Anterior cingulate cortex (tissue), 58 donors: ENCODE results near the gene KRAS.
A peak's percentile ranks its signal among the peaks of the same experiment; 100 is the strongest.
"Not testable (repeated sequence)": the region's sequence is repeated elsewhere in the genome, so short reads cannot be mapped to it uniquely, and the experiment has no call there.

Experiments used
- DNase-seq, 58 donors: peaks; one replicate each; lab custom pipeline; 2025; lab: John Stamatoyannopoulos, UW

The KRAS gene

DNA sequence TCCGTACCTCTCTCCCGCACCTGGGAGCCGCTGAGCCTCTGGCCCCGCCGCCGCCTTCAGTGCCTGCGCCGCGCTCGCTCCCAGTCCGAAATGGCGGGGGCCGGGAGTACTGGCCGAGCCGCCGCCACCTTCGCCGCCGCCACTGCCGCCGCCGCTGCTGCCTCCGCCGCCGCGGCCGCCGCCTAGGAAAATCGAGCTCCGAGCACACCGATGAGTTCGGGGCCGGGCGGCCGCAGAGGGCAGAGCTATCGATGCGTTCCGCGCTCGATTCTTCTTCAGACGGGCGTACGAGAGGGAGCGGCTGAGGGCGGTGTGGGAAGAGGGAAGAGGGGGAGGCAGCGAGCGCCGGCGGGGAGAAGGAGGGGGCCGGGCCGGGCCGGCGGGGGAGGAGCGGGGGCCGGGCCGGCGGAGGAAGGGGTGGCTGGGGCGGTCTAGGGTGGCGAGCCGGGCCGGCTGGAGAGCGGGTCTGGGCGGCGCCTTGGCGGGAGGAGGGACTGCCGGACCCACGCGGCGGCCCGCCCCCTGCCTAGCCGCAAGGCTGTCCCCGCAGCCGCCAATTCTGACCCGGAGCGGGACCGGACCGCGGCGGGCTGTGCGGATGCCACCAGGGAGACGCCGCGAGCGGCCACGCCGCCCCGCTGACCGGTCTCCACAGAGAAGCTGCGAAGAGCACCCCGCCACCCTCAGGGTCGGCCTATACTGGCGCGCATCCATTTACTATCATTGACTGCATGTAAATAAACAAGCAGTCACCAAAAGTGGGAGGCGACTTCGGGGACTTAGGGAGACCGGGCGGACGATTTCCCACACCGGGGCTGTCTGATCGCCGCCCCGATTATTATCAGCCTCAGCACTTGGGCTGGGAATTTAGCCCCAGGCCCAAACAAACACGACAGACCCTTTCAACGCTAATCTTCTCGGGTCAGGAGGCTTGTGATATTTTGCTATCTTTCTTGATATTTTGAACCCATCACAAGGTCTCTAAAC is at the start of gene KRAS:
KRAS (minus strand) TSS at position 186 of the 987 bp plus-strand sequence.
- DNase-seq, result peak; percentile 47 to 96 (median 90)

DNA sequence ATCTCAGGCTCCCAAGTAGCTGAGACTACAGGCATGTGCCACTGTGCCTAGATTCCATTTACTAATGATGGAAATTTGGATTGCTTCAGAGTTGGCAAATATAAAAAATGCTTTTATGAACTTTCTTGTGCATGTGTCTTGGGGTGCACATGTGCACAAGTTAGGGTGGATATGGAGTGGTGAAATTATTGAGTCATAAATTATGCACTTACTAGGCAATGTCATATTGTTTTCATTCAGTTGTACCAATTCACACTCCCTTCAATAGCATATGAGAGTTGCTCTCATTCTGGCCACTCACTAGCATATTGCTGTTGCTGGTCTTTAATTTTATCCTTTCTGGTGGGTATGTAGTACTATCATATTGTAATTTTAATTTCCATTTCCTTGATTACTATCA is 45.7 kb upstream of the KRAS start:
- no peak for DNase-seq

DNA sequence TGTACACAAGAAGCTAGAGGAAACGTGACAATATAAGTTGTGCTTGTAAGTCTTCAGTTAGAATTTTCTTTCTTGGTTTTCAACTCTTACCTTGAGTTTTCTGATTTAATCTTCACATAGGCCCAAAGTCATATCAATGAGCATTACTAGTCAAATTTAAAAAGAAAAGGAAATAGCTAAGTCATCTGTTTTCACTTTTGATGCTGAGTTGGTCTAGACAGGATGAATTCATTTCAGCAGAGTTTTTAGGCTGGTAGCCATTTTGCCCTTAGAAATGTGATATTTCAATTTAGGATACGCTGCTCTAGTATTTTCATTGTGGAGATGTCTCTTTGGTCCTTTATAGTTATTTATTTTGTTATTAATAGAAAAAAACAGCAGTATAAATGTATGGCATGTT is 44.6 kb upstream of the KRAS start:
- no peak for DNase-seq

DNA sequence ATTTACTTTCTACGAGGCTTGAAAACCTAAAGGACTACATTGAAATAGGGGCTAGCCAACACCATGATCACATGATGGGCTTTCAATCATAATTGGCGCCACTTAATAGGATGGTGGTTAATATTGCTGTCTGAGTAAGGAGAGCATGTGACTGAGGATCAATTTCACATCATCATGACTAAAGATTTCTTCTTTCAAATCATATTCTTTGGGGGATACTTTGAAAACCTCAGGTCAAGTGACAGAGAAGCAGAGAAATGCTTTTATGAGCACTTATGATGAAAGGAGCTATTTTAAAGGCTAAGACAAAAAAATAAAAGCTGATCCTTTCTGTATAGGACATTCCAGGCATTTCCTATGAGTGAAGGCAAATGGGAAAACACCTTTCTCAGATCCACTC is 42.9 kb upstream of the KRAS start:
- no peak for DNase-seq

DNA sequence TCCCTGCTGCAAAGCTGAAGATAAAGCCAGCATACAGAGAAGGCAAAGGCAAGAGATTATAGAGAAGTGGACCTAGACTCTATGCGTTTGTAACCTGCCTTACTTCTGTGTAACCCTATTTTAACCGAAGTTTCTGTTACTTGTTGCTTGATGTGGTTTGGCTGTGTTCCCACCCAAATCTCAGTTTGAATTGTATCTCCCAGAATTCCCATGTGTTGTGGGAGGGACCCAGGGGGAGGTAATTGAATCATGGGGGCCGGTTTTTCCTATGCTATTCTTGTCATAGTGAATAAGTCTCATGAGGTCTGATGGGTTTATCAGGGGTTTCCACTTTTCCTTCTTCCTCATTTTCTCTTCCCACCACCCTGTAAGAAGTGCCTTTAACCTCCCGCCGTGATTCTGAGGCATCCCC is 42.1 kb upstream of the KRAS start:
- not testable (repeated sequence) for DNase-seq

DNA sequence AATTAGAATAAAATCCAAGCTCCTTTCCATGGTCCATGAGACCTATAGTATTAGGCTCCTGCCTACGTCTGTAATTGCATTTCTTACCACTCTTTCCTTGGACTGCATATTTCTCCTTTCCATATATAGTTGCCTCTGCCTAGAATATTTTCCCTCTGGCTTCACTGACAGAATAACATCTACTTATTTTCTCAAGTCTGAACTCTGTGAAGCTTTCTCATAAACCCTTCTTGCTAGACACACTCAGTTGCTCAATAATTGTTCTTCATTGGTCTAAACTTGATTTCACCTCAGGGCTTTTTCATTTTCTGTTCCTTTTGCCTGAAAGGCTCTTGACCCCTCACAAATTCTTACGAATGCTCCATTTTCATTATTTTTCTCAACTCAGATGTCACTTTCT is 36.9 kb upstream of the KRAS start:
- no peak for DNase-seq

DNA sequence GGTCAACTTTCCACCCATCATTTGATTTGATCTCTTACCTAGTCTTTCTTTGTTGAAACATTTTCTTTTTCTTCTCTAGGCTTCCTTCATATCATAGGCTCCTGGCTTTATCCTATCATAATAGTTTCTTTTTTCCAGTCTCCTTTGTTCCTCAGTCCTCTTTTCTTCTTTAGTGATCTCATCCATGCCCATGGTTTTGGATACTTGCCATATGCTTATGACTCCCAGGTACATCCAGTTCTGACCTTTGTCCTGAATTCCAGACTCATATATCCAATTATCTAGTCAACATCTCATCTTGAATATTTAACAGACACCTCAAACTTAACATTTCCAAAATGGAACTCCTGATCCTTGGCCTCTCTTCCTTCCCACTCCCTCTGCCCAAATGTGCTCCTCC is 36.1 kb upstream of the KRAS start:
- DNase-seq, result no peak

DNA sequence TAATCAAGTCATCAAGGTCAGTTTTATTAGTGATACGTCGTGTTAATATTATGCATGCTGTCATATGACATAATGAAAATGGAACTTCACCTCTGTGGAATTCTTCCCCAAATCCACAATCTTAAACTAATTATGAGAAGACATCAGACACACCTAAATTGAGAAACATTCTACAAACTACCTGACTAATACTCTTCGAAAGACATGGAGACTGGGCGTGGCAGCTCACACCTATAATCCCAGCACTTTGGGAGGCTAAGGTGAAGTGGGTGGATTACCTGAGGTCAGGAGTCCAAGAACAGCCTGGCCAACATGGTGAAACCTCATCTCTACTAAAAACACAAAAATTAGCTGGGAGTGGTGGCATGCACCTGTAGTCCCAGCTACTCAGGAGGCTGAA is 33.3 kb upstream of the KRAS start:
- DNase-seq, result no peak

DNA sequence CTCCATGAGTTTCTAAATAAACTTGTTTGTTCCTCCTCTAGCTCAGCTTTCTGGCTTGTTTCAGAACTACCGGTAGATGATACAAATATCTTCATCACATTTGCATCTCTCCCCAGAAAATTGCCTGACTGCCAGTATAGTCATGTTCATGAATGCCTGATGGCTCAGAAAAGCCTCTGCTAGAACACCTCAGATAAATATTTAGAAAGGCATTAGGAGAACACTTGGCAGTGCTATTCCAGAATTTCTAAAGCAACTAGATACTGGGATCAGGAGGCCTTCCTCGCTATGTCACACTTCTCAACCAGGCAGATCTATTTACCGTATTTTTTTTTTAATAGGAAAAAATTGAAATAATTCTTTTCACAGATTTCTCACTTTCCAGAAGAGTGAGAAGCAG is 32.3 kb upstream of the KRAS start:
- DNase-seq, result peak in 1 of 58 donors; percentile 21

DNA sequence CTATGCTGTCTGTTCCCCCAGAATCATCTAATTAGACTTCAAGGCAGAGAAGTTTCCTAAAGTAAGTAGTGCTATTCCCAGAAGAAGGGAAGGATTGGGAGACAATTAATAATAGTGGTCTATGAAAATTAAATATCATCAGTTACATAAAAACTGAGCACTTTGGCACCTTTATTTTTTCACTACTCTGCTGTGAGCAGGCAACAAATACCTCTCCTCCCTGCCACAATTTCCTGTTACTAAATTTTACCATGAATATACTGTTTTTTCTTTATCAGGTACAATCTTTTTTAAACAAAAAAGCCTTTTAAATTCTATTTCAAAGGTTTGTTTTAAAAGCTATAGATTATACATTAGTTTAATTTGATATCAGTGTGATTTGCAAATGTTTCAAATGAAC is 29.4 kb upstream of the KRAS start:
- DNase-seq, result no peak

DNA sequence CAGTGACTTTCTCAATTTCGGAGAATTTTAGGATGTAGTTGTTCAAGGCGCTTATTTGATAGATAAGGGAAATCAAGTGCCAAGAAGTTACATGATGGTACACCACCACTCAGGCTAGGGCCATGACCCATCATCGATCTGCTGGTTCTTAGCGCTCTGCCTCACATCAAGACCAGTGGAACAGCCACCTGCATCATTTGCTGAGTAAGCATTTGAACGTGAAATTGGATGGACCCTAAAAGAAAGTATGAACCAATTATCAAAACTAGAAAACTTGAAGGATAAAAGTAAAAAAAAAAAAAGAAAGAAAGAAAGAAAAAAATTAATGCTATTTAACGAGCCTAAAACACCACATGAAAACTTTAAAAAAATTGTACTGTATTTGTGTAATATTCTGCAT is 27.5 kb upstream of the KRAS start:
- no peak for DNase-seq

DNA sequence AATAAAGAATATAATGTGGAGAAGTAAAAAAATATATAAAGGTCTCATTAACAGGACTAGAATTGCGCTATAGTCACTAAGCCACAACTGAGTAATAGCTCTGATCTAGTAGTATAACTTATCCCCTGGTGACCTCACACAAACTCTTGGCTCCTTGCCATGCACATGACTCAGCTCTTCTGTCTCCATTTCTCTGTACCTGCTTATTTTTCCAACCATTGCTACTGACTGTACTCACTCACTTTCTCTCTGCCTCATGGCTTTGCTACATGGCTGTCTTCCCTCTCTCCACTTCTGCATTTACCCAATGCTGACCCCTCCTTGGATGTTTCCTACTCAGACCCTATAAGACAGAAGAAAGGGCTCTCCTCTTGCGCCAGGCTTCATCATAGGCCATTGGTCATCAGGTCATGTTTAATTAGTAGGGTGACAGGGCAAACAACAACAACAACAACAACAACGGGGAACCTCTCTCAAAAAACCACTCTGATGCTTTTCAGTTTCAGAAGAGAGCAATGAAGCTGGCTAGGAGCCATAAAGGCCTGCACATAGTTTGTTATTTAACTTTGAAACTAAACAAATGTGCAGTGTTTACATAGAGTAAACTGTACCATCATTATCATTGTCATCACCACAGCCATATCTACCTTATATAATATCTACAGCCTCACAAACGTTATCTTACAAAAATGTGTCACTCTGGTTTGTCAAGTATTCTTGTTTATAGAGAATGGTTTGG is 25.6 kb upstream of the KRAS start:
- DNase-seq, result peak in 1 of 58 donors; percentile 11

DNA sequence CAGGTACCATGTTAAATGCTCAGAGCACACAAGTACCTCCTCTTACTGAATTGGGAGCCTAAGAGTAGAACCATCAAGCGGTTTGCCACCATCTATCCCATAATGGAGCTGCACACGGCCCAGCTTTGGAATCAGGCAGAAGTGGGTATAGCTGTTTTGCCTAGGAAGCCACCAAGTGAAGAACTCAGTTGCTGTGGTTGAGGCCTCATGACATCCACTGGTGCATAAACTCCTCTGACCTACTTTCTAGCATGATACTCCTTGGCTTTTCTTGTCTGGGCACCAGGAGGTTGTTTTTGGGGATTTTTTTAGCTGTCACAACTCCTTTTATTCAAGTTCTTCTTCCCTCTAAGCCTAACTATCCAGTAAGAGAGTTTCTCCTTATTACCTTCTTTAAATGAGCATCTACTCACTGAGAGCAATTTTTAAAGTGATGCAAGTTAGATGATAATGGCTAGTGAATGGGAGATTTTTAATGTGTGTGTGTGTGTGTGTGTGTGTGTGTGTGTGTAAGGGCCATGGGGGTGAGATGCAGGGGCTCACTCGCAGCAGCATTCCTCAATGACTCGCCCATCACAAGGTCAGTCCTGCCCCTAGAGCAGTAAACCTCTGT is 20.9 kb upstream of the KRAS start:
- no peak for DNase-seq

DNA sequence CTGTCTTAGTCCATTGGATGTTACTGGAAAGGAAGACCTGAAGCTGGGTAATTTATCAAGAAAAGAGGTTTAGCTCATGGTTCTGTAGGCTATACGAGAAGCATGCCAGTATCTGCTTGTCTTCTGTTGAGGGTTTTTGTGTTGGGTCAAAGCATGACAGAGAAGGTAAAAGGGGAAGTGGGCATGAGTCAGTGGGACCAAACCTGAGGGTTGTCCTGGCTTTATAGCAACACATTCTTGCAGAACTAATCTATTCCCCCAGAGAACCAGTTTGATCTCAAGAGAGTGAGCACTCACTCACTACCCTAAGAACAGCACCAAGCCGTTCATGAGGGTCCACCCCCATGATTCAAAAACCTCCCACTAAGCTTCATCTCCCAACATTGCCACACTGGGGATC is 19.0 kb upstream of the KRAS start:
- no peak for DNase-seq

DNA sequence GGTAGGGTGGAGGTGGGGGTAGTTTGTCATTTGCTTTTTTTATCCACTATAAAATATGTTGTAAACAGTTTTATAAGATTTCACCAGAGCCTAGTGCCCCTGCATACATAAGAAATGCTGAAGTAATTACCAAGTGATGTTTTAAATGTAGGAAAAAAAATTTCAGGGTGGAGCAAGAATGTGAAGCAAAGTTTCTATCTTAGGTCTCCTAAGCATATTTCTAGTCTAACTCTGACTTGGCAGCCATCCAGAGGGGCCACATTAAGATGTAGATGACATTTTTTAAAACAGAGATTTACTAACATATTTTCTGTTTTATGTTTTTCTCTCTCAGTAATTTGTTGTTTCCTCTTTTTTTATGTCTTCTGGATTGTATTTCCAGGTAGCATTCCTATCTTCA is 15.8 kb upstream of the KRAS start:
- no peak for DNase-seq

DNA sequence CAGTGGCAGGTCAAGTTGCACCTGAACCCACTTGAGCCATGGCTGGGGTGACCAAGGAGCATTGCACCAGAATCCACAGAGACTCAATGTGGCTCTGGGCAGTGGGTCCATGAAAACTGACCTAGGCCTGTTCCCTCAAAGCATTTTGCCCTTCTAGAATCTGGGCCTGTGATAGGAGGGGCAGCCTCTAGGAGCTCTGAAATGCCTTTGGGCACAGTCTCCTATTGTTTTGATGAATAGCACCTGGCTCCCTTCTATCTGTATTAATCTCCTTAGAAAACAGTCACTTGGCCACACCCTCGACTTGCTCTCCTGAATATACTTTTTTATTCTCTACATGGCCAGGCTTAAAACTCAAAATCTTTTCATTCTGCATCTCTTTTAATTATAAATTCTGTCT is 14.1 kb upstream of the KRAS start:
- DNase-seq, result no peak

DNA sequence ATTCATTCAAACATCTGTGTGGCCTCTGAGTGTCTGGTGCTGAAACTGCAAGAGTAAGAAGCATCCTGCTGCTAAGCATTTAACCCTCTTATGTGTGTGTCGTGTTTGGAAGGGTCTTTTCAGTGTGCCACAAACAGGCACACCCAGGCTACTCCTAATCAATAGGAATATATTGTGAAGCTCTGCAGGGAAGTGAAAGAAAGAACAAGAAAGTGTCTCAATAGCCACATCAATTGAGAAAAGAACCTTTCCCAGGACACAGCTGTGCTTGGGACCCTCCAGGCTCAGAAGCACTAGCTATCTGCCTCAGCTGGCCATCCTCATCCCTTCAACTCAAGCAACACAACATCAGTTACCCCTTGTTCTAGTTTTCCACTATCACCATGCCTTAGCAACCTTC is 13.4 kb upstream of the KRAS start:
- DNase-seq, result no peak

DNA sequence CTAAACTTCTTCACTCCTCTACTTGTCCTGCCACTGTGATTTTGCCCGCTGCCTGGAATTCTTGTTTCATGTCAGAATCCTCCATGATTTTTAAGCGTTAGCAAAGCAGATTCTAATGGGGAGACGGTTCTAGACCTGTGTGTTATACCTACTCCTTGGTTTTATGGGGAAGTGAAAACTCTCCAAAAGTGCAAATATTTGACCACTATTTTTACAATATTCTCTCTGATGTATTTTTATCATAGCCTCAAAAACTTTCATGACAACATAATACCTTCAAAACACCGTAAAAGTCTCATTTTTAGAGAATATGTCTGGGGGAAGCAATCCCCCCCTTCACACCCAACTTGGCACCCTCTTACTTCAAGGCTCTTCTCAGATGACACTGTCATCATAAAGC is 12.9 kb upstream of the KRAS start:
- no peak for DNase-seq

DNA sequence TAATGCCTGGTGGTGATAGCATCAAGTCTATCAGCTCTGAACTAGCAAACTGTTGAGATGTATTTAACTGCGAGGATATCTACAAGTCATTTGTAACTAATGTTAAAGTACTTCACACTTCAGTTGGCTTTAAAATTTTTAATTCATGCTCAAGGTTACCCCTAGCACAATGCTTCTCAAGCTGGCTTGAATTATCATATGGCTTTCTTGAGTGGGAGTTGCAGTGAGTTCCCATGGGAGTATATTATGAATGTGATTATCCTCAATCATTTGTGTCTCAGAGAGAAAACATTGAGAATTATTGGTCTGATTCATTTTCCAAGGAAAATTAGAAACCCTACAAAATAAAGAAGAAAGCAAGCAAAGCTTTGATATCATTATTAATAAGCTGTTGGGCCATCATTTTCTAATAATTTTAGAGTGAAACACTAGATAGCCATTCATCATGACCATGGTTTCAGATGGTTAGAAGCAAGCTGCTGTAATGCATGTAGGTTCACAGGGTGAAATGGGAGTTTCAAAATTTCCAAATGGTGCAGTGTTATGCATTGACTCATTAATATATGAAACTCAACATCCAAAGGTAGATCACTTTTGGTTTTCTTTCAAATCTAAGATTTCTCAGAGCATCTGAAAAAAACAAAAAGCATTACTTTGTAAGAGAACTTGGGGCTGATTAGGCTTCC is 11.8 kb upstream of the KRAS start:
- no peak for DNase-seq

DNA sequence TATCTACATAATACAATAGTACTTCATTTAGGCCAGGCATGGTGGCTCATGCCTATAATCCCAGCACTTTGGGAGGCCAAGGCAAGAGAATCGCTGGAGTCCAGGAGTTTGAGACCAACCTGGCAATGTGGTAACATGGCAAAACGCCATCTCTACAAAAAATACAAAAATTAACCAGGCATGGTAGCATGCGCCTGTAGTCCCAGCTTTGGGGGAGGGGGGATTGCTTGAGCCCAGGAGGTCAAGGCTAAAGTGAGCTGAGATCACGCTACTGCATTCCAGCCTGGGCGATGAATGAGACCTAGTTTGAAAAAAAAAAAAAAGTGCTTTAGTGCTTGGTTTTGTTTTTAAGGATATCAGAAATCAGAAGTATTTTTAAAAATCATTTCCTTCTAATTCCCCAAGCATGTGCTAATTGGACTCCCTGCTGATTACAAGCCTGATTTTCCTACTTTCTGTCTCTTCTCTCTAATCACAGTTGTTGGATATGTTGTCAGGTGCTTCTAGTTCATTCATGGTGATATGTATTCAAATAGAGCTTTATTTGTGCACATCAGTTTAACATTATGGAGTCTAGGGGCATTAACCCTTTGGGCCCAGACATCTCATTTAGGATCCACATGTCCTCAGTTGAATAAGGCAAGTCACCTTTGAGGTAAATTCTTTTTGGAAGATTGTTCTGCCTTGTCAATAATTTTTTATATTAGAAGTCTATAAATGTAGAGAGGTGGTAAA is 7.0 kb upstream of the KRAS start:
- no peak for DNase-seq
